Stimulated activated CD4-positive, alpha-beta T cell treated with anti-CD3 and anti-CD28 coated beads, Interleukin-4, amount 100 ng/mL, for 4 hours (primary cell): ENCODE data around the gene MBTPS1.

Experiments used
- DNase-seq, 2 experiments: peaks; one replicate each; pipeline ENCODE4 v3.0.0-alpha.2; 2020

The MBTPS1 gene

GRCh38 chr16:84033251-84034195 lies 83.2 kb downstream of the MBTPS1 start:
- DNase-seq = no peak

GRCh38 chr16:84032458-84033178 lies 84.1 kb downstream of the MBTPS1 start:
- no peak for DNase-seq

- no peak for DNase-seq
Measured at GRCh38 chr16:84031556-84031955, 85.2 kb downstream of the MBTPS1 start.

DNA sequence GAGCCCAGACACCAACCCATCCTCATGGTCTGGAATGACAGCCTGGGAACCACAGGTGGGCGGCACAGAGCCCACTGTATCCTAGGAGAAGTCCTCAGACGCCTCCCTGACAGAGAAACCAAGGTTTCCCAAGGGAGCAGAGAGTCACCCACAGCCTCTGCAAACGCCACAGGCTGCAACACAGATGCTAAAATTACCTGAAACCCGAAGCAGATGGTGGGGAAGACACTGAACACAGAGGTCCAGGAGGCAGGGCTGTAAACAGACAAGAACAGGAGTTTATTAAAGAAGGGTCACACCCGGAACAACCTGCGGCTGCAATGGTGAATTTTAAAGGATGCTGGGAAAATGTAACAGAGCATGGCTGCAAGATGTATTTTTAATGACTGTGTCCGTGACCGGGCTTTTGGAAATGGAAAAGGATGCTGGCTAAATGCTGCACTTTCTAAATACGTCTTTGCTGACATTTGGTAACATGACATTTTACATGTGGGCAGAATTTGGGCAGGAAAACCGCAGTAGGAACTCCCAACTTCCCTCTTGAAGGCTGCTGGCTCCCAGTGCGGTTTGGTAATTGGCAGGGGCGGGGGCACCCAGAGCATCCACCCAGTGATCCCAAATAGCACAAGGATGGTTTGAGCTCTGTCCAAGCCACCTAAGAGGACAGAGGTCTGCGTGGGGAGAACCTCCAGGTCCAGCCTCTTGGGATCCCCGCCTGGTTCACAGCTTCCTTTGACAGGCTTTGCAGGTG lies 87.3 kb downstream of the MBTPS1 start:
- no peak for DNase-seq

GRCh38 chr16:84027625-84028024 lies 89.1 kb downstream of the MBTPS1 start:
- DNase-seq = no peak

DNA sequence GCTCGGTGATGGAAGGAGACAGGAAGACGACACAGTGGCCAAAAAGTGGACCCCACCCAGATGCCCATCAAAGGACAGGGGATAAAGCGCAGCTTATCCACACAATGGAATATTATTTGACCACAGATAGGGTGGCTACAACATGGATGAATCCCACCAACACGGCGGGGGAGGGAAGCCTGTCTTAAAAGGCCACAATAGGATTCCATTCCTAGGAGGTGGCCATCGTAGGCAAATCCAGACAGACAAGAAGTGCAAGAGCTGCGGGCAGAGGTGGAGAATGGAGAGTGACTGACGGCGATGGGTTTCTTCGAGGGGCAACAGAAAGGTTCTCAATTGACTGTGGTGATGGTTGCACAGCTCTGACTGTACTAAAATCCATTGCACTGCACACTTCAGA lies 90.1 kb downstream of the MBTPS1 start:
- DNase-seq = no peak

- DNase-seq = no peak
Measured at GRCh38 chr16:84024854-84025253, 91.9 kb downstream of the MBTPS1 start.

- no peak for DNase-seq
Measured at GRCh38 chr16:84022644-84023043, 94.1 kb downstream of the MBTPS1 start.

GRCh38 chr16:84021488-84021887 lies 95.3 kb downstream of the MBTPS1 start:
- DNase-seq = no peak

GRCh38 chr16:84020353-84020752 lies 96.4 kb downstream of the MBTPS1 start:
- no peak for DNase-seq

DNA sequence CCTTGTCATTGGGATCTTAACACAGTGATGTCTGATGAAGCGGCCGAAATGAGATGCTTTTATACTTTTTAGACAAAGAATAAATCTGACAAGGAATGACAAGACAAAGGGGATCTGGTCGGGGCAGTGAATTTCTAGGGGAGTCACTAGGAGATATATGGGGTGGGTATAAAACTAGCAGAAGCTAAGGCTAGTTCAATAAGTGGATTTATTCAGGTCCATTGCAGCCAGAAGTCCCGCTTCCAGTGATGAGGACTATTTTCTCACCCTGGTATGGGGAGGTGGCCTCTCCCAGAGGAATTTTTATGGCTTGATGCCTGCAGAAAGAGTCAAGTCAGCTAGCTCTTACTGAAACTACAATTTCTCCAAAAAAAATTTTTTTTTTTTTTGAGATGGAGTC lies 98.0 kb downstream of the MBTPS1 start:
- no peak for DNase-seq

GRCh38 chr16:84016477-84016876 lies 100.3 kb downstream of the MBTPS1 start:
- no peak for DNase-seq

GRCh38 chr16:84015399-84015798 lies 101.3 kb downstream of the MBTPS1 start:
- no peak for DNase-seq

GRCh38 chr16:84014570-84015327 lies 102.0 kb downstream of the MBTPS1 start:
- DNase-seq = no peak

GRCh38 chr16:84013787-84014569 lies 102.8 kb downstream of the MBTPS1 start:
- DNase-seq = peak; percentile 36 to 41

DNA sequence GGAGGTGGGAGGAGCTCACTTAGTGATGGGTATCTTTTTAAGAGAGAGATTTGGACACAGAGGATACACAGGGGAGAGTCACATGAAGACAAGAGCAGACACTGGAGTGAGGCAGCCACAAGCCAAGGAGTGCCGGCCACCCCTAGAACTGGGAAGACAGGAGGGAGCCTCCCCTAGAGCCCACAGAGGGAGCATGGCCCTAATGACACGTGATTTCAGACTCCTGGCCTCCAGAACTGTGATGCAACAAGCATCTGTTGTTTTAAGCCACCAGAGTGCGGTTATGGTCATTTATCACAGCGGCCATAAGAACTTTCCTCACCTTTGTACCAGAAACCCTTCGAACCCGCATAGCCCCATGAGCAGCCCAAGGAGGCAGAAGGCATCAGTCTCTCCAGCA lies 107.5 kb downstream of the MBTPS1 start:
- DNase-seq = no peak

- DNase-seq = no peak
Measured at GRCh38 chr16:84007965-84008364, 108.8 kb downstream of the MBTPS1 start.

DNA sequence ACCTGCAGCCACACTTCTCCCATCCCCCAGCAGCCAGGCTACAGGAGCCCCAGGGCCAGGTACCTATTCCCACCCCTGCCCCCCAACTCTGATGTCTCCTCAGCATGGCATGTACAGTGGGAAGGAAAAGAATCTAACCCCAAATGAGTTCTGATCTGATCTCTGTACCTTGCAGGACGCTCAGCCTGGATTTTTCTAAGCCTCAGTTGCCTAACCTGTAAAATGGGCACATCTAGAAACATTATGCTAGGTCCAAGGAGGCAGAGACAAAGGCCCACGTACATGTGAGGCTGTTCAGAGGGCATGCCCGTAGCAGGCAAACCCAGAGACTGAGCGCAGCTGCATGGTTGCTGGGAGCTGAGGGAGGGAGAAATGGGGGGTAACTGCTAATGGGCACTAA lies 109.2 kb downstream of the MBTPS1 start:
- DNase-seq = no peak

DNA sequence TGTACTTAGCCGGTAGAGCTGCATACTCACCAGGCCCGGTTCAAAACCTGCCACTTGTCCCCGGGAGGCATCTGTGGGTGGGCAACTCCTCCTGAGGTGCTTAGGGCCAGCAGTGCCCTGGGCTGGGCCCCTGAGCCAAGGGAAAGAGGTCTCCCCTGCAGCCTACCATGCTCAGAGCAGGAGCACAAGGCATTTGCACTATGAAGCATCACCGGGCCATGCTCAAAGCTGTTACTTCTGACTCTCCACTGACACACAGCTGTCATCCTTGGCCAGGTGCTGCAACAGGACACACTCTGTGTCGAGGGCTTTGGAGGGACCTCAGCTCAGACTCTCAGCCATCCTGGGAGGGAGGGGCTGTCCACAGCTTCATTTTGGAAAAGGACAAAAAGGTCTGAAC lies 111.4 kb downstream of the MBTPS1 start:
- DNase-seq = no peak

DNA sequence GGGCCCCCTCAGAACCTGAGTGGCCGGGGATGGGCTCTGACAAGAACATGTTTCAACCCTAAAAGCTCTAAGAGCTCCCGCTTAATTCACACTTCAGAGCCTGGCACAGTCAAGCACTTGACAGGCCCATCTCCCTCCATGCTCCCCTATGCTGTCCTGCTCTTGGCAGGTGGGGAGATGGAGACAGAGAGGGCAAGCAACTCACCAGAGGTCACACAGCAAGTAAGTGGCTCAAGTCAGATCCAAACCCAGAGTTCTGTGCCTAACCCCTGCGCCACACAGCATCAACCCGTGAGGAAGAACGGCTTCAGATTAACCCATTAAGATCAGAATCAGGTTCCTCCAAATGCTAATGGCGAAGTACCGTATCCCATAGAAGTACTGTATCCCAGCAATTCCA lies 112.3 kb downstream of the MBTPS1 start:
- DNase-seq = no peak
